ENCODE results near the gene MPHOSPH9.

- no peak for TF ChIP-seq POLR2A (IDR thresholded peaks at IDR 0.05)
- TF ChIP-seq, protein P1, sequence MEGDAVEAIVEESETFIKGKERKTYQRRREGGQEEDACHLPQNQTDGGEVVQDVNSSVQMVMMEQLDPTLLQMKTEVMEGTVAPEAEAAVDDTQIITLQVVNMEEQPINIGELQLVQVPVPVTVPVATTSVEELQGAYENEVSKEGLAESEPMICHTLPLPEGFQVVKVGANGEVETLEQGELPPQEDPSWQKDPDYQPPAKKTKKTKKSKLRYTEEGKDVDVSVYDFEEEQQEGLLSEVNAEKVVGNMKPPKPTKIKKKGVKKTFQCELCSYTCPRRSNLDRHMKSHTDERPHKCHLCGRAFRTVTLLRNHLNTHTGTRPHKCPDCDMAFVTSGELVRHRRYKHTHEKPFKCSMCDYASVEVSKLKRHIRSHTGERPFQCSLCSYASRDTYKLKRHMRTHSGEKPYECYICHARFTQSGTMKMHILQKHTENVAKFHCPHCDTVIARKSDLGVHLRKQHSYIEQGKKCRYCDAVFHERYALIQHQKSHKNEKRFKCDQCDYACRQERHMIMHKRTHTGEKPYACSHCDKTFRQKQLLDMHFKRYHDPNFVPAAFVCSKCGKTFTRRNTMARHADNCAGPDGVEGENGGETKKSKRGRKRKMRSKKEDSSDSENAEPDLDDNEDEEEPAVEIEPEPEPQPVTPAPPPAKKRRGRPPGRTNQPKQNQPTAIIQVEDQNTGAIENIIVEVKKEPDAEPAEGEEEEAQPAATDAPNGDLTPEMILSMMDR (IDR thresholded peaks at IDR 0.05) = no peak
Observed at GRCh38 chr12:123131879-123132402, 101.0 kb downstream of the MPHOSPH9 start.

All from heart left ventricle (tissue), 13 donors.